ENCODE measurements around the gene ITGB5. TPM values are rescaled to one million over a fixed set of nuclear protein-coding genes. Genes with fewer than 3 reads are reported as not detected.
A peak's percentile ranks its signal among the peaks of the same experiment; 100 is the strongest.

ITGB5 gene
- total and polyA plus RNA-seq, 4 donors, result 21.0 to 126 (median 43.7) TPM

DNA sequence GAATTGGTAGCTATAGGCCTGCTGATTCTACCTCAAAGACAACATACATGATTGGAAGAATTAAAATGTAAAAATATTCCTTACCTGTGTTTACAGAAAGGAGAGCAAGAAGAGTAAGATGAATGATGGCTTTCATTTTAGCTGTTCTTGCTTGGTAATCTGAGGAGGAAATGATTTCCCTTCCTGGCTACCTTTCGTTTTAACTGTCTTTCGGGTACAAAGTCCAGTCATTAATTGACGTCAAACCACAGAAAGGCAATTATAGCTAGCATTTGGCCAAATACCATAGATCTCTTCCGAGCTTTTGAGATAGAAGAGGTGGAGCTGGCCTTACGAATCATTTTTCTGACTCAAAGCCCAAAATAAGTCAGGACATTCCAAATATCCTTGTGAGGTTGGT, 47.4 kb upstream of the ITGB5 start, which contains the start of gene MUC13:
Gene MUC13 (minus strand): TSS at position 175 of the 400 bp plus-strand sequence. CDS start 39 bp downstream, at position 136.
- DNase-seq, result no peak
- 89 to 92% methylated on average over 5 of the region's 5 CpGs for WGBS, 2 donors

DNA sequence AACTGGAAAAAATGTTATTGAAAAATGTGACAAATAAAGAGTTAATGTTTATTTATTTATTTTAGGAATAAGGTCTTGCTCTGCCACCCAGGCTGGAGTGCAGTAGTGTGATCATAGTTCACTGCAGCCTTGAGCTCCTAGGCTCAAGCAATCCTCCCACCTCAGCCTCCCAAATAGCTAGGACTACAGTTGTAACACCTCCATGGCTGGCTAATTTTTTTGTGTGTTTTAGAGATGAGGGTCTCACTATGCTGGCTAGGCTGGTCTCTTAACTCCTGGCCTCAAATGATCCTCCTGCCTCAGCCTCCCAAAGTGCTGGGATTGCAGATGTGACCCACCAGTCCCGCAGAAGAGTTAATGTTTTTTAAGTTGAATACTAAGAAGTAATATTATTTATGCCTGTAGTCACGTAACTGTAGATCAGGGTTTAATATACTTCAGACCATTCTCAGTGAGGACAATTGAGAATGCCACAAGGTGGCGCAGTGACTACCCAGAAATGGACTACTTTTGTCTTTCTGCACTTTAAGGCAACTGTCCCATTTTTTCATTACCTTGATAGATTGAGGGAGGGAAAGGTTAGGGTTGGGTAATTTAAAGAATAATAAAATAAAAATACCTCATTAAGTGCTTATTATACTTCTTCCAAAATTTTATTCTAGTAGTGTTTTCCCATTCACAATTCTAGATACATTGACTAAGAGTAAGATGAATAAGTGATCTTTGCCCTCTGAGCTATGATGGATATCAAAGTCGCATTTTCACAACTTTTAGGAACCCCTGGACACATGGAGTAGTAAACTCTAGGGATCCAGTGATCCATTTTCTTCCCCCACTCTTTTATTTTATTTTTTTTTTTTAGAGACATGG, 41.4 kb upstream of the ITGB5 start:
- no peak overlapping the region for H3K4me3 ChIP-seq
- DNase-seq (peak; percentile 56 to 81 (median 74)), ATAC-seq (ENCODE audit: insufficient read depth, low FRiP score) (peak; percentile 62)
- H3K27me3 ChIP-seq (ENCODE audit: control insufficient read depth in 3 of 3, insufficient read depth in 3 of 3, low read length in 2 of 3), result no peaks in the 10 kb centered on the region
- no peak overlapping the region for H3K27ac ChIP-seq (ENCODE audit: low read depth in 1 of 2, low read length in 1 of 2)
- no peak overlapping the region for H3K9ac ChIP-seq (ENCODE audit: insufficient read depth in 1 of 2, low read length in 2 of 2)
- no peaks in the 10 kb centered on the region for H3K9me3 ChIP-seq (ENCODE audit: control insufficient read depth in 4 of 4, insufficient read depth in 3 of 4, low read length in 3 of 4)
- TF ChIP-seq, protein P1, sequence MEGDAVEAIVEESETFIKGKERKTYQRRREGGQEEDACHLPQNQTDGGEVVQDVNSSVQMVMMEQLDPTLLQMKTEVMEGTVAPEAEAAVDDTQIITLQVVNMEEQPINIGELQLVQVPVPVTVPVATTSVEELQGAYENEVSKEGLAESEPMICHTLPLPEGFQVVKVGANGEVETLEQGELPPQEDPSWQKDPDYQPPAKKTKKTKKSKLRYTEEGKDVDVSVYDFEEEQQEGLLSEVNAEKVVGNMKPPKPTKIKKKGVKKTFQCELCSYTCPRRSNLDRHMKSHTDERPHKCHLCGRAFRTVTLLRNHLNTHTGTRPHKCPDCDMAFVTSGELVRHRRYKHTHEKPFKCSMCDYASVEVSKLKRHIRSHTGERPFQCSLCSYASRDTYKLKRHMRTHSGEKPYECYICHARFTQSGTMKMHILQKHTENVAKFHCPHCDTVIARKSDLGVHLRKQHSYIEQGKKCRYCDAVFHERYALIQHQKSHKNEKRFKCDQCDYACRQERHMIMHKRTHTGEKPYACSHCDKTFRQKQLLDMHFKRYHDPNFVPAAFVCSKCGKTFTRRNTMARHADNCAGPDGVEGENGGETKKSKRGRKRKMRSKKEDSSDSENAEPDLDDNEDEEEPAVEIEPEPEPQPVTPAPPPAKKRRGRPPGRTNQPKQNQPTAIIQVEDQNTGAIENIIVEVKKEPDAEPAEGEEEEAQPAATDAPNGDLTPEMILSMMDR (IDR thresholded peaks at IDR 0.05; ENCODE audit: control extremely low read depth, extremely low read depth), result peak; percentile 78
- H3K36me3 ChIP-seq (ENCODE audit: control insufficient read depth in 4 of 4, insufficient read depth in 4 of 4, low read length in 4 of 4), result no peaks in the 10 kb centered on the region
- WGBS, 2 donors, result 22 to 30% methylated on average over 4 of the region's 4 CpGs
- no peaks in the 10 kb centered on the region for H3K4me1 ChIP-seq (ENCODE audit: control insufficient read depth in 5 of 5, insufficient read depth in 5 of 5, low read length in 5 of 5)

More for the DNA sequence above, 47.4 kb upstream of the ITGB5 start, which contains the start of gene MUC13:
- Histone ChIP-seq H3K36me3 (ENCODE audit: control insufficient read depth in 4 of 4, insufficient read depth in 4 of 4, low read length in 4 of 4) (no peaks in the 10 kb centered on the region), H3K27me3 (ENCODE audit: control insufficient read depth in 3 of 3, insufficient read depth in 3 of 3, low read length in 2 of 3) (no peaks in the 10 kb centered on the region), H3K4me1 (ENCODE audit: control insufficient read depth in 5 of 5, insufficient read depth in 5 of 5, low read length in 5 of 5) (no peaks in the 10 kb centered on the region), H3K9ac (ENCODE audit: insufficient read depth in 1 of 2, low read length in 2 of 2) (no peak within 1 kb of the TSS), H3K9me3 (ENCODE audit: control insufficient read depth in 4 of 4, insufficient read depth in 3 of 4, low read length in 3 of 4) (no peaks in the 10 kb centered on the region), H3K27ac (ENCODE audit: low read depth in 1 of 2, low read length in 1 of 2) (no peak within 1 kb of the TSS), H3K4me3 (no peak within 1 kb of the TSS)
- no peak for ATAC-seq (ENCODE audit: insufficient read depth, low FRiP score)
- TF ChIP-seq, protein P1 (IDR thresholded peaks at IDR 0.05; ENCODE audit: control extremely low read depth, extremely low read depth), result no peak

GRCh38 chr3:124927574-124928045, 40.4 kb upstream of the ITGB5 start:
- ATAC-seq (ENCODE audit: insufficient read depth, low FRiP score), result no peak
- Histone ChIP-seq H3K4me3 (no peak overlapping the region), H3K9ac (ENCODE audit: insufficient read depth in 1 of 2, low read length in 2 of 2) (no peak overlapping the region), H3K27me3 (ENCODE audit: control insufficient read depth in 3 of 3, insufficient read depth in 3 of 3, low read length in 2 of 3) (no peaks in the 10 kb centered on the region), H3K27ac (ENCODE audit: low read depth in 1 of 2, low read length in 1 of 2) (no peak overlapping the region), H3K4me1 (ENCODE audit: control insufficient read depth in 5 of 5, insufficient read depth in 5 of 5, low read length in 5 of 5) (no peaks in the 10 kb centered on the region), H3K36me3 (ENCODE audit: control insufficient read depth in 4 of 4, insufficient read depth in 4 of 4, low read length in 4 of 4) (no peaks in the 10 kb centered on the region), H3K9me3 (ENCODE audit: control insufficient read depth in 4 of 4, insufficient read depth in 3 of 4, low read length in 3 of 4) (no peaks in the 10 kb centered on the region)
- no peak for DNase-seq
- 84 to 93% methylated on average over 2 of the region's 2 CpGs for WGBS, 2 donors
- TF ChIP-seq, protein P1 (IDR thresholded peaks at IDR 0.05; ENCODE audit: control extremely low read depth, extremely low read depth), result no peak

All from lung (tissue), 12 donors.